LNCaP clone FGC (cell line): Measurements from ENCODE around the gene HCFC1R1.
"Not testable (repeated sequence)": the region's sequence is repeated elsewhere in the genome, so short reads cannot be mapped to it uniquely, and the experiment has no call there.

Experiments
- DNase-seq: peaks from one replicate; pipeline ENCODE4 v3.0.0-alpha.2; 2011; ENCODE audit warnings: low read depth
- H3K4me3 ChIP-seq: 2 replicates; pipeline ENCODE4 v1.5.1; 2011; ENCODE audit warnings: mild to moderate bottlenecking, low read depth, low read length, control low read depth
- TF ChIP-seq, protein P1 (sequence below): IDR thresholded peaks from 2 replicates; pipeline ENCODE4 v1.5.1; 2012; ENCODE audit warnings: mild to moderate bottlenecking; ENCODE audit not compliant: control insufficient read depth, insufficient read depth; ENCODE audit errors: extremely low read depth

HCFC1R1 gene

DNA sequence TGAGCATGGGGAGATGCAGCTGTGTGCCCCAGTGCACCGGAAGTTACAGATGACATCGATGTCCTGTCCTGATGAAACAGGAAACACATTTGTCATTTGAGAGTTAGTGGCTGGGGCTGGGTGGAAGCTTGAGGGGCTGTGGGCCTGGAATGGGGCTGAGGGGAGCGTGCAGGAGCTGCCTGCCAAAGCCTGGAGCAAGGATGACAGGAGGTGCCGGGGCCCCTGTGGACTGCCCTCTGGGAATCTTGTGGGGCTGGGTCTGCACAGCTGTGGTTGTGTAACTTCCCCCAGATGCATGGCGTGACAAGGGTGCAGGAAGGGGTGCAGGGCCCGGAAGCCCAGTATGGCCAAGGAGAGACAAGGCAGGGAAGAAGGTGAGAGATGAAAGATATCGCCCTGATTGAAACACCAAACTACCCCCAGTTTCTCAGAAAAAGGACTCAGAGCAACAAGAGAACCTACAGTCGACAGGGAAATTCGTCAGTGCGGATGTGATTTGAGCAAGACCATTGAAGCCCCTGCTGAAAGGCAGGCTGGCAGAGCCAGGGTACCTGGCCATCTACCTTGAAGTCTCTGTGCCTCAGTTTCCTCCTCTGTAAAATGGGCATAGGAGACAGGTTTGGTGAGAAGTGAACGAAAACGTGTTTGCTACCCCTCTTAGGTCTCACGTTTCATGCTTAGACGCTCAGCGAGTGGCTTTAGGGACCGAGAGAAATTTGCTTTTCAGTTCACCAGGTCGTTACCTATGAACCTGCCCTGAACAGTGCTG, 31.4 kb upstream of the HCFC1R1 start:
- no peak overlapping the region for H3K4me3 ChIP-seq
- no peak for DNase-seq
- TF ChIP-seq, protein P1, sequence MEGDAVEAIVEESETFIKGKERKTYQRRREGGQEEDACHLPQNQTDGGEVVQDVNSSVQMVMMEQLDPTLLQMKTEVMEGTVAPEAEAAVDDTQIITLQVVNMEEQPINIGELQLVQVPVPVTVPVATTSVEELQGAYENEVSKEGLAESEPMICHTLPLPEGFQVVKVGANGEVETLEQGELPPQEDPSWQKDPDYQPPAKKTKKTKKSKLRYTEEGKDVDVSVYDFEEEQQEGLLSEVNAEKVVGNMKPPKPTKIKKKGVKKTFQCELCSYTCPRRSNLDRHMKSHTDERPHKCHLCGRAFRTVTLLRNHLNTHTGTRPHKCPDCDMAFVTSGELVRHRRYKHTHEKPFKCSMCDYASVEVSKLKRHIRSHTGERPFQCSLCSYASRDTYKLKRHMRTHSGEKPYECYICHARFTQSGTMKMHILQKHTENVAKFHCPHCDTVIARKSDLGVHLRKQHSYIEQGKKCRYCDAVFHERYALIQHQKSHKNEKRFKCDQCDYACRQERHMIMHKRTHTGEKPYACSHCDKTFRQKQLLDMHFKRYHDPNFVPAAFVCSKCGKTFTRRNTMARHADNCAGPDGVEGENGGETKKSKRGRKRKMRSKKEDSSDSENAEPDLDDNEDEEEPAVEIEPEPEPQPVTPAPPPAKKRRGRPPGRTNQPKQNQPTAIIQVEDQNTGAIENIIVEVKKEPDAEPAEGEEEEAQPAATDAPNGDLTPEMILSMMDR = no peak

DNA sequence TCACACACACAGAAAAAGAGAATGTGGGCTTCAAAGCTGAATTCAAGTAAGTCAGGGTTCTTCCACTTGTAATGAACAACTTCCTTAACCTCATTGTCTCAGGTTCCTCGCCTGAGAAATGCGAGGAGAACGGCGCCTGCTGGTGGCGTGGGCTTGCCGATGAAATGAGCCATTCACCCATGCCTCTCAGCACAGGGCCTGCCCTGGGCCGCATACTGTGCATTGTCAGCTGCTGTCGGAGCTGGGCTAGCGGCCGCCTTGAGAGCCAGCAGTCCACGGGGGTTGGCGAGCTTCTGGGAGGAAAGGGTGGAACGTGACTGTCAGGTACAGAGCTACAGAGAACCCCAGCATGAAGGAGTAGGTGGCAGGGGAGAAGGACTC, 29.6 kb upstream of the HCFC1R1 start:
- not testable (repeated sequence) for H3K4me3 ChIP-seq, DNase-seq

DNA sequence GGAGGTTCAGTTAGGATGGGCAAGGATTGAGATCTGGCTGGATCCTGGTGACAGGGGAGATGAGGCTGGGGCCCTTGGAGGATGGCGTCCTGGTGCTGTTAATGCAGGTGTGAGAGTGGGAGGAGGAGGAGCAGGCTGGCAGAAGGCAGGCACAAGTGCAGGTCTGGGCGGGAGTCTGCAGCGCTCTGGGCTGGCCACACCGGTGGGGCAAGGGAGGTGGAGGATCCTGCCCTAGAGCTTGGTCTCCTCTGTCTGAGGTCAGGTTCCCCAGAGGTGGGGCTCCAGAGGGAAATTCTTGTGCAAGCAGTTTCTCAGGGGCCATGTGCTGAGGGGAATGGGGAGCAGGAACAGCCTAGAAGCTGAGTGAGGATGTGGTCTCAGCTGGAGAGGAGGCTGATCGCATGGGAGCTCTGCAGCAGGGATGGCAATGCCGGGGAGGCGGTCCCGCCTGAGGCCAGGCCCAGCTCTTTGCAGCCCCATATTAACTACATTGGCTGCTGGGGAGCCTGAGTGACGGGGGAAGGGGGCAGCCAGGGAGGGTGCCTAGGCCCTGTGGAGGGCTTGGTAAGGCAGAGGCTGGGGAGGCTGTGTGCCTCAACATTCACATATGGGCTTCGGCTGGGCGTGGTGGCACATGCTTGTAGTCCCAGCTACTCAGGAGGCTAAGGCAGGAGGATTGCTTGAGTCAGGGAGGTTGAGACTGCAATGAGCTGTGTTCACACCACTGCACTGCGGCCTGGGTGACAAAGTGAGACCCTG, 29.0 kb upstream of the HCFC1R1 start:
- not testable (repeated sequence) for DNase-seq

DNA sequence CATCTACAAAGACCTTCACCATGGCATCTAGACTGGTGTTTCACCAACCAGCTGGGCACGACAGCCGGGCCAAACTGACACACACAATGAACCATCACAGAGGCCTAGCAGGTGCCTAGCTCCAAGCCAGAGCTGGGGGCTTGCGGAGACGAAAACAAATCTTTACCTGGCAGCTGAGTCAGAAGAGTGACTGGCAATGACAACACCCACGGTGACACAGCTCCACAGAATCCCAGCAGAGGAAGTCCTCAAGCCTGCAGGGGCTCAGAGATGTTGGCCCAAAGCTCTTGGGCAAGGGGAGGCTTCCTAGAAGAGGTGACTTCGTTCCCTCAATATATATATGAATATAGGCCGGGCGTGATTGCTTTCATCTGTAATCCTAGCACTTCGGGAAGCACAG, 27.8 kb upstream of the HCFC1R1 start:
- DNase-seq = no peak
- H3K4me3 ChIP-seq = no peak overlapping the region
- TF ChIP-seq, protein P1 = no peak

More for the DNA sequence above, 29.0 kb upstream of the HCFC1R1 start:
- H3K4me3 ChIP-seq = not testable (repeated sequence)

DNA sequence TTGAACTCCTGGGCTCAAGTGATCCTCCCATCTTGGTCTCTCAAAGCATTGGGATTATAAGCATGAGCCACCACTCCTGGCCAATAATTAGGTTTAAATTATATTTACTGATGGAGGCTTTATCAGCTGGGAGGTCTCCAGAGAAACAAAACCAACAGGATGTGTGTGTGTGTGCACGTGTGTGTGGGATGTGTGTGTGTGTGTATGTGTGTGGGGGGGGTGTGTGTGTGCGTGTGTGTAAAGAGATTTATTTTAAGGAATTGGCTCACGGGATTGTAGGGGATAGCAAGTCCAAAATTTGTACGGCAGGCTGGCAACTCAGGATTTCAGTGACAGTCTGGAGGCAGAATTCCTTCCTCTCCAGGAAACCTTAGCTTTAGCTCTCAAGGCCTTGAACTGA, 27.3 kb upstream of the HCFC1R1 start:
- DNase-seq = no peak
- TF ChIP-seq, protein P1 = no peak
- no peak overlapping the region for H3K4me3 ChIP-seq

DNA sequence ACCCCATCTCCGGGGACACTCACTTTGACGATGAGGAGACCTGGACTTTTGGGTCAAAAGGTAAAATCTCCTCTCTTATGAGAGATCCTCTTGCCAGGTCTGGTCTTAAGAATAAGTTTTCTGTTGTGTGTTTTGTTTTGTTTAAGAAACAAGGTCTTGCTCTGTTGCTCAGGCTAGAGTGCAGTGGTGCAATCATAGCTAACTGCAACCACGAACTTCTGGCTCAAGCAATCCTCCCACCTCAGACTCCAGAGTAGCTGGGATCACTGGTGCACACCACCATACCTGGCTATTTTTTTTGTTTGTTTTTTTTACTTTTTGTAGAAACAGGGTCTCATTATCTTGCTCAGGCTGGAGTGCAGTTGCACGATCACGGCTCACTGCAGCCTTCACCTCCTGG, 26.7 kb upstream of the HCFC1R1 start:
- no peak for DNase-seq

DNA sequence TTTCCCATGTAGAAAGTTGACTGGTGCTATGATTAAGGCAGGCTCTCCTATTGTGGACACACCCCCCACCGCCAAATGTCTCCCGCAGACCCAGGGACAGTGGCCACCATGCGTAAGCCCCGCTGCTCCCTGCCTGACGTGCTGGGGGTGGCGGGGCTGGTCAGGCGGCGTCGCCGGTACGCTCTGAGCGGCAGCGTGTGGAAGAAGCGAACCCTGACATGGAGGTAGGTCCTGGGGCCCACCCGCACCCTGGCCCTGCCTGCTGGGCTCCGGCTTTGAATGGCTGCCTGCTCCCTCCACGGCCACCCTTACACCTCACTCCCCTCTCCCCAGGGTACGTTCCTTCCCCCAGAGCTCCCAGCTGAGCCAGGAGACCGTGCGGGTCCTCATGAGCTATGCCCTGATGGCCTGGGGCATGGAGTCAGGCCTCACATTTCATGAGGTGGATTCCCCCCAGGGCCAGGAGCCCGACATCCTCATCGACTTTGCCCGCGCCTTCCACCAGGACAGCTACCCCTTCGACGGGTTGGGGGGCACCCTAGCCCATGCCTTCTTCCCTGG, 26.3 kb upstream of the HCFC1R1 start:
- TF ChIP-seq, protein P1 = no peak
- no peak for DNase-seq
- no peak overlapping the region for H3K4me3 ChIP-seq

More for the DNA sequence above, 26.7 kb upstream of the HCFC1R1 start:
- TF ChIP-seq, protein P1 = no peak
- no peak overlapping the region for H3K4me3 ChIP-seq
